RKO (cell line): ENCODE data around the gene AHDC1.
A peak's percentile ranks its signal among the peaks of the same experiment; 100 is the strongest.
"Not testable (repeated sequence)": the region's sequence is repeated elsewhere in the genome, so short reads cannot be mapped to it uniquely, and the experiment has no call there.

Experiments used
- DNase-seq: peaks from one replicate; pipeline ENCODE4 v3.0.0-alpha.2; 2016; ENCODE audit warnings: low spot score

AHDC1 gene

DNA sequence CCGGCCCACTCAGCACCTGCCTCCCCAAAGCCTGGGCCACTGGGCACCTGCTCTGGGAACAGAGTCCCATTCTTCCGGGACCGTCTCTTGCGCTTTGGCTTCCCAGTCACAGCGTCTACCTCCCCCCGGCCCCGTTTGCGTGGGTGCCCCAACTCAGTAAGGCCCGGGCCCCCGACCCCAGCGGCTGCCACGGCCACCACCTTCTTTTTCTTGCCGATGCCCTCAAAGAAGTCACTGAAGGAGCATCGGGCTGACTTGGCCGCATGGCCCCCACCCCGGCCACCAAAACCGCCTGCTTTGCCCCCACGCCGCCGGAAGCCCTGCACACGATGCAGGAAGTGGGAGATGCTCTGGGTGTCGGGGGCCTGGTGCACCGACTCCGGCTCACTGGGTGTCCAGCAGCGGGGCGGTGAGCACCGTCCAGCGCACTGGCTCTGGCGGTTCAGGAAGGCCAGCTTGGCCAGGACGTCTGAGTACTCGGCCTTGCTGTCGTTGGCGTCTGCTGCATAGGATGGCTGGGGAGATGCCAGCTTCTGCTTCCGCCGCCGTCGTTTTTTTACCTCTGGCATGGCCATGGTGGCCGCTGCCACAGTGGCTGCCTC is 54.0 kb downstream of the AHDC1 start:
- DNase-seq = no peak

DNA sequence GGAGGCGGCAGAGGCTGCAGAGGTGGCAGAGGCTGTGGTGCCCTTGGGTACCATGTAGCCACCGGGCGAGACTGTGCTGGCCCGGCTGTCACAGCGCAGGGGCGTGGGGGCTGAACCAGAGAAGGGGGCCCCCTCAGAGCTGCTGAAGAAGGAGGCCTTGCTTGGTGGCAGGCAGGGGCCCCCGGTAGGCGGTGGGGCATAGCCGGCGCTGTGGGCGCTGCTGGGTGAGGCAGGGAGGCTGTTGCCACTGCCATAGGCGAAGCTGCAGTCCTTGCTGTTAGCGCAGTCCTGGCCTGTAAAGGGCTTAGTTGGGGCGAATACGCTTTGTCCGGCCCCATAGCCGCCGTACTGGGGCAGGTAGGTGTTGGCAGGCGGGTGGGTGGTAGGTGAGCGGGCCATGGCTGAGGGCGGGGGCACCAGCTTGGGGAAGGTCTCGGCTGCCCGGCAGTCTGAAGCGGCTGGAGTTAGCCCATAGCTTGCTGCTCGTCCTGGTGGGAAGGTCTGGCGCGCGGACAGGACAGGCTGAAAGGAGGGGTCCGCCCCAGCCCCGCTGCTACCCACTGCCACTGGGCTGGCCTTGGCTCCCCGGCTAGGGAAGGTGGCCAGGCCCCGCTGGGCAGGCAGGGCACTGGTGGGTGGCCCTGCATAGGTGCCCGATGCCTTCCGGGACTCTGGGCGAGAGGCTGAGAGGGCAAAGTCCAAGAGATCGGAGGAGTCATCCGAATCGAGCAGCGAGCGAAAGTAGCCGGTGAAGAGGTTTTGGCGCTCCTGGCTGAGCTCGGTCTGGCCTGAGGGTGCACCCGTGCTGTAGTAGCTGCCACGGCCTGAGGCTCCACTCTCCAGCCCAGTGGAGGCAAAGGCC is 54.9 kb downstream of the AHDC1 start:
- DNase-seq = no peak

DNA sequence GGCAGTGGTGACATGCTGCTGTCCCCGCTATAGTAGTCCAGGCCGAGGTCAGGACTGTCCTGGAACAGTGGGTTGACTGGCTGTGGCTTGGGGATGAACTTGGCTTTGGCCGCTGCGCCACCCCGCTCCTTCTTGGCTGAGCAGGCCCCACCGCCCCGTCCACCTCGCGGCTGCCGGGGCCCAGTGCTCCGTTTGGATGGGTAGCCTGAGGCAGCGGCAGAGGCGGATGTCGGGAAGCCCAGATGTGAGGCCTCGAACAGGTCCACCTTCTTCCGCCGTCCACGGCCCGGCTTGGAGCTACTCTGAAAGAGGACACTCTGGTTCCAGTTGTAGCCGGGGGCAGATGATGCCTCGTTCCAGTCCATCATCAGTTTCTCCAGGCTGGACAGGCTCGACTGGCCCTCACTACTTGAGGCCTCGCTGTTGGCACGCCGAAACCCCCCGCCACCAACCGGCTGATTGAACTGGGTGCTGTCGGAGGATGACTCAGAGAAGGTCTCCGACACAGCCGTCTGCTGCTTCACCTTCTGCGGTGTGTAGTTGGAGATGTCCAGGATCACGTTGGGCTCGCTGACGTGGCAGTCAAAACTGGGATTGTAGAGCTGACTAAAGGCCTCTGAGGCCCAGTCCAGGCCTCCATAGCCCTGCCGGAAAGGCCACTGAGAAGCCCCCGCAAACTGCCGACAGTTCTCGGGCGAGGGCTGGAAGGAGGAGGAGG is 55.6 kb downstream of the AHDC1 start:
- no peak for DNase-seq

DNA sequence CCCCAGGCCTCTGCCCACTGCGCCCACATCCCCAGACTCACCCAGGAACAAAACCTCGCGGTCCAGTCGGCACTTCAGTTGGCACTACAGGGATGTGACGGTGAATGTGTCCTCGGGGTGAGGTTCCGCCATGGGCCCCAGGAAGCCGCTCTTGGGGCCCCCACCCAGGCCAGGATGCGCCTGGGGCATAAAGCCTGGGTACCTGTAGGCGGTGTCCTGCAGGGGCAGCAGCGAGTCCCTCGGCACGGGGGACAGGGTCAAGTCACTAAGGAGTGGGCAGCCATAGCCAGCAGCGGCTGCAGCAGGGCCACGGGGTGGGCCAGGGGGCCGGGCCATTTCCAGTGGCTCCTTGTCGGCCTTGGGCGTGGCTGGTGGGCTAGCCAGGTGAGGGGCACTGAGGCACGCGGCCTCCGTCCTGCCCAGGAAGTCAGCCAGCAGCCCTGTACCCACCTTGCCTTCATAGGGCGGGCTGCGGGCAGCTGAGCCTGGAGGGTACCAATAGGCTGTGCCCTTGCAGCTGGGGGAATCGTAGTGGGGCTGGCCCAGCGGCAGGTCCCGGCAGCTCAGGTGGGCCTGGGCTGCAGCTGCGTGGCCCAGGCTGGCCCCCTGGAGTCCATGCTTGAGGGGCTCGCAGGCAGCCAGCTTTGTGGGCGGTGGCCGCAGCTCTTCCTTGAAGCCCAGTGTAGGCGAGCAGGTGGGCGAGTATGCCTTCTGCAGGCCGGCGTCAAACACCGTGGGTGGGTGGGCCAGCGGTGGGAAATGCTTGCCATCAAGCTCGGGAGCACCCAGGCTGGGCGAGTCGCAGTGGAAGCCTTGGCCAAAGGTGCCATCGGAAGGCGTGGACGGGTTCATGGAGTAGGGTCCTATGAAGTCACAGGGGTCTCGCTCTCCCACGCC is 56.5 kb downstream of the AHDC1 start:
- no peak for DNase-seq

DNA sequence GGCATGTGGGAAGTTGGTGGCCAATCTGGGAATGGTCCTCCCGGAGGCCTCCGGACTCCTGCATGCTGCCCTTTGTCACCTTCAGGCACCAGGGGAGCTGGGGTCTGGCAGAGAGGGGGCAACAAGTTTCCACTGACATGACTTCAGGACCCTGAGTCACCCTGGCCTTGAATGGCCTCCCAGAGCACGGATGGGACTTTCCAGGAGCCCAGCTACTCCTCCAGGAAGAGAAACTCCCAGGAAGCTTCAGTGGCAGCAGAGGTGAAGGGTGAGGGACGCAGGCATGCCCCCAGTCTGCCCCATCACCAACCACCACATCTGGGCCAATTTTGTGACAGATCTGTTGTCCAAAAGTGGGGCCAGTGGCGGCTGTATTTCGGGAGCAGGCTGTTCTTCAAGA is 58.1 kb downstream of the AHDC1 start:
- DNase-seq = no peak

DNA sequence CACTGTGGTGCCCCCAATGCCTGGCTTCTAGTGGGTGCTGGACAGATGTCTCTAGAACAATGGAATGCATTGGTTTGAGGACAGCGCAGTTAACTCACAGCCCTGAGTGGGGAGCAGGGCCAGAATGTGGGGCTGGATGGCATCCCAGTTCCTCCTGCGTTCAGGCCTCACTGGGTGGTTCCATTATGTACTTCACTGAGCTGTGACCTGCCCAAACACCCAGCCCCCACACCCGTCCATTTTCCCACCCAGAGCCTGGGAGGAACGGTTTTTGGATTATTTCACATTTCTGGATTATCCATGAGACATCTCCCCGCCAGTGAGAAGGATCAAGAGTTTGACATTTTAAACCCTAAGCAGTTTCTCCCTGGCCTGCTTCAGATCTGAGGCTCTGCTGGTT is 58.7 kb downstream of the AHDC1 start:
- no peak for DNase-seq

DNA sequence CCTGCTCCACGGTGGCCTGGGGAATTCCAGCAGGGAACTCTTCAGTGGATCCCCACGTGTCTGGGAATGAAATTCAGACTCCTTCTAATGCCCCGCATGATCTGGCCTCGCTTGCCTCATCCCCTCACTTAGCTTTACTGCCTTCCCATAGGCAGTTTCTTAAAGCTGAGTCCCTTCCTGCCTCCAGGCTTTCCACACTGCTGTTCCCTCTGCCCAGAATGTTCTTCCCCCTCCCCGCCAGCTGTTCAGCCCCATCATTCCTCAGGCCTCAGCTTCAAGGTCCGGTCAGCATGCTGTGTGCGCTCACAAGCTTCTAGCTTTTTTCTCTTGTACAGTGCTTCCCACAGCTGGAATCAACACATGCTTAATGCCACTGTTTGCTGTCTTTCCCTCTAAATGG is 59.1 kb downstream of the AHDC1 start:
- DNase-seq = no peak

DNA sequence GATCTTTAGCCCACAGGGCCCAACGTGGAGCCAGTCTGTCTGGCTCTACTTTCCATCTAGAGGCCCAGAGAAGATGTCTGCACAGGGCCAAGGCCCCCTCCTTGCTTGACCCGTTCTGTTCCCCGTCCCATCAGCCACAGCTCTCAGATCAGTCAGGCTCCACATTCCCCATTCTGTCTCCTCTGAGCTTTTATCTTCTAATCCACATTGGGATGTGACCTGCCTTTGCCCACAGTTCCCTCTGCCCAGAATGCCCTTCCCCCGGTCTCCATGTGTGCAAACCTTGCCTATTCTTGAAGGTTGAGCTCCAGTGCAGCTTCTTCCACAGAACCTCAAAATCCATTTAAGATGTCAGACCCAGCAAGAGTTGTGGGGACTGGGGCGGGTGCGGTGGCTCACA is 60.7 kb downstream of the AHDC1 start:
- no peak for DNase-seq

DNA sequence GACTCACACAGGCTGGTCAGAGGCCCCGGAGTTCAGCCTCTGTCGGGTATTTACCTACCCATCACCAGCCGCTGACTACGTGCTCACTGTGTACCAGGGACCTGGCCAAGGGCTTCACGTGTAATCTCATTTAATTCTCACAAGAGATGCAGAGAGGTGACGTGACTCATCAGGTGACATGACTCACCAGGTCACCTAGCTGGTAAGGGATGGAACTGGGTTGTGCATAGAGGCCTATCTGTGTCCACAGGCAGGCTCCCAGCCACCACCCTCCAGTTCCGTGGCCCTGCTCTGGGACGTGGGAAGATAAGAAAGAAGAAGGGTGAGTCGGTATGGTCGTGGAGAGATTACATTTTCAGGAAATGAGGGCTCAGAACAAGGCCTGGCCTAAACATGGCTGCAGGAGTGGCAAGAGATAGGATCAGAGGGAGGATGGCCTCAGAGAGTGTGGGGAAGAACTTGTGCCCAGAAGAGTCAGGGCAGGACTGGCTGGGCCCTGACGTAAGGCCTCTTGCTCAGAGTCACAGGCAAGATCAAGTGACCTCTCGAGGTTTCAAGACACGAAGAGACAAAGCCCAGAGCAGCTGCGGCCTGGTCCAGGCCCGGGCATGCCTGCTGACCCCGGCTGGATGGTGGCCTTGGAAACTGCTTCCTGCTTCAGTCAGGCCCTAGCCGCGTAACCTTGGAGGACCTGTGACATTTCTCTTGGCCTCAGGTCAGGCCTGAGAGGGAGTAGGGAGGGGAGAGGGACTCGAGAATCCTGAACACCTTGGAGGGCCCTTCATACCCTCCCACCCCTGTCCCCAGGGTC is 61.3 kb downstream of the AHDC1 start:
- DNase-seq = no peak

DNA sequence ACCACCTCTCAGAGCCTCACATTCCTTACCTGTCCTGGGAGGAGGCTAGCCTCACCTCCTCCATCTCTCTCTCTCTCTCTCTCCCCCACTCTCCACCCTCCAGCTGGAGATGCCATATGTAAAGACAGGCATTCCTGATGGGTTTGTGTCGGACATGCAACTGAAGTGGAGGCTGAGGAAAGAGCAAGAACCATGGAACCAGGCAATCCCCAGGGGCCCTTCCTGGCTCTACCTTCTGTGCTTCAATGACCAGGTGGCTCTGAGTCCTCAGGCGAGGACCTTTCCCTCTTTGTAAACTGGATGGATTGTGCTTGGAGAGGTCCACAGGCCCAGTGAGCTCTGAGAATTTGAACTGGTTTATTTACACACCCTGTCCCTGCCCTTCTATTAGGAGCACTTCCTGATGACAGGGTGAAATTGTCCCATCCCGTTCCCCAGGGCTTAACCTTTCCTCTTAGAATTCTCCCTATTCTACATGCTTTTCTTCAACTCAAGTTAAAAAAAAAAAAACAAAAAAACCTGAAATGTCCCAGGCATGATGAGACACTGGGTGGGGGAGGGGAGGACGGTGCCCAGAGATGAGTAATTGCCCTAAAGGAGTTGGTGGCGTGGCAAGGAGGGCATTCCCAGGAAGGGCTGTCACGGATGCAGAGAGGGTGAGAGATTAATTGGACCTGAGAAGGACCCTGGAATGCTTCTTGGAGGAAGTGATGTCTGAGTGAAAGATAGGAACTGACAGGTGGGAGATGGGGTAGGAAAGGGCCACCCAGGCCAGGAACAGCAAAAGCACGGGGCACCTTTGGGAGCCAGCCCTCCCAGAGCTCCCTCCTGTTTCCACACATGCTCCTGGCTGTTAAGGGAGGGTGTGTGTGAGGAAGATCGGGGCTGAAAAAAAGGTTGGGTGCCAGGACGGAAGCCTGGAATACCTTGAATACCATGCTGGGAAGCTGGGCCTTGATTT is 63.8 kb downstream of the AHDC1 start:
- DNase-seq = peak; percentile 57

DNA sequence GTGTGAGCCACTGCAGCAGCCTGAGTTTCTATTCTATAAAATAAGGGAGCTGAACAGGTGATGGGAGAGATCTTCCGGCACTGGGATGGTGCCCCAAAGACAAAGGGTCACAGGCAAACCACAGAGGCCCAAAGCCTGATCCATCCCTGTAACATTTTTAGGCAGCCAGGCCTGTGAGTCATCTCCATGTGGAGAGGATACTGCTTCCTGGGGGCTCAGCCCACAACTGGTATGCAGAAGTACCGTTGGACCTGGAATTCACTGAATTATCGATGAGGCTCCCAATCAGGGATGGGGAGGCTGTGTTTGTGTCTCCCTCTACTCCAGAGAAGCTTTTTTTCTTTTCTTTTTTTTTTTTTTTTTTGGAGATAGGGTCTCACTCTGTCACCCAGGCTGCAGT is 65.2 kb downstream of the AHDC1 start:
- DNase-seq = peak; percentile 15

DNA sequence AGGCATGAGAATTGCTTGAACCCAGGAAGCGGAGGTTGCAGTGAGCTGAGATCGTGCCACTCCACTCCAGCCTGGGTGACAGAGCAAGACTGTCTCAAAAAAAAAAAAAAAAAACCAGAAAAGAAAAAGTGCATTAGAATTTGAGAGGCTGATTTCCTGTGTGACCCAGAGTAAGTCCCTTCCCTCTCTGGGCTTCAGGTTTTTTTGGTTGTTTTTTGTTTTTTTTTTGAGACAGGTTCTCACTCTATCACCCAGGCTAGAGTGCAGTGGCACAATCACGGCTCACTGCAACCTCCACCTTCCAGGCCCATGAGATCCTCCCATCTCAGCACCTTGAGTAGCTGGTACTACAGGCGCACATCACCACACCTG is 65.7 kb downstream of the AHDC1 start:
- not testable (repeated sequence) for DNase-seq

DNA sequence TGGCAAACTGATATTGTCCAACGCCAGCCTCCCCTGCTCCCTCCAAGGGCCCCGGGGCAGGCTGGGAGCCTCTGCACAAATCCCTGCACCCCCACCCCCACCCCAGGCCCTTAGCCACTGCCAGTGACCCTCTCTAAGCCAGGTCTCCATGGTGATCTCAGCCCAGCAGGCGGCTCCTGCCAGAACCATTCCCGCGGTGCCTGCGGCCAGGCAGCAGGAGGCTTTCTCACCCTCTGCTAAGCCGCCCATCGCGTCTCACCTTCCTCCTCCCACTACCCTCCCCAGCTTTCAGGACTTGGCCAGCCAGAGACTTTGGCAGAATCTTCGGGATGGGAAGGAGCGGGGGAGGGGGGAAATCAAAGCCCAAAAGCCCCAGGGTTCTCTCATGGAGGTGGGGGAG is 67.2 kb downstream of the AHDC1 start:
- DNase-seq = no peak

DNA sequence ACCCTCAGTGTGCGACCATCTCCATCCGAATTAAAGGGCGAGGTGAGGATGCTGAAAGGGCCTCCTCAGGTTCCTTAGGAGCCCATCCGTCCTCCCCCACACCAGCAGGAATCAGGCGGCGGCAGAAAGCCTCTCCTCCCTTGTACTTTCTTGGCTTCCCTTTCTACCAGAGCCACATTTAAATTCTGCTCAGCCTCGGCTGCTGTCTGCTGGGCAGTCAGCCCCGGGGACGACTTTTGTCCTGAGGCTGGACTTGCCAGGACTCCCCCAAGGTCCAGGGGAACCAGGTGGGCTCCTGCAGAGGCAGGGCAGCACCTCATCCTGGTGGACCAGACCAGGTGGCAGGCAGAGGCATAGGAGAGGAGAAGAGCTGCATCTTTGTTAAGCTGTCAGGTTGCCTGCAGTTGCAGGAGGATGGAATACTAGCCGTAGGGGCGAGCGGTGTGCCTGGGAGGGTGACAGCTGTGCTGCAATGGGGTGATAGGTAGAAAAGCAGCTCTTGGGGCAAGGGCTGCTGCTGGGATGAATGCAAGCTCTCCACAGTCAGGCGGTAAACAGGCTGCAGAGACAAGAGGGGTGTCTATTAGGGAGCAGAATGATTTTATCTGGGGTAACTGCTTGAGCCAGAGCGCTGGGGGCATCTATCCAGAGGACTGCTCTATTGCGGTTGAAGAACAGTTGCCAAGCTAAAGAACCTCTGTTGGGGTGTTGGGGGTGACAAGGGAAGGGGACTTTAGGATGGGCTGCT is 67.8 kb downstream of the AHDC1 start:
- no peak for DNase-seq

DNA sequence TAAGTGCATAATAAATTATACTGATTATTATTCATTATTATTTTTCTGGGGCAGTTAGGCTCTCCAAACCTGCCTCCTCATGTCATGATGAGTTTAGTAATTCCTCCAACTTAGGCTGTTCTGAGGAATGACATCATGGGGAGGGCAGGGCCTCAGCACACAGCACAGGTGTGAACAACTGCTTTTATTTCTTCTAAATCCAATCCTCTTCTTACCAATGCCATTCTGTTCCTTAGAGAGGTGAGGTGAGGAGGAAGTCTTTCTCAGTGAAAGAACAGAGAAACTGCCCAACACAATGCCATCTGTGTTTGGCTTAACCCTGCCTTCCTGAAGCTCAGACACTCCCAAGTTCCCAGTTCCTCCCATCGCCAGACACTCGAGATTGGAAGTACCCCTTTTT is 68.6 kb downstream of the AHDC1 start:
- DNase-seq = no peak

DNA sequence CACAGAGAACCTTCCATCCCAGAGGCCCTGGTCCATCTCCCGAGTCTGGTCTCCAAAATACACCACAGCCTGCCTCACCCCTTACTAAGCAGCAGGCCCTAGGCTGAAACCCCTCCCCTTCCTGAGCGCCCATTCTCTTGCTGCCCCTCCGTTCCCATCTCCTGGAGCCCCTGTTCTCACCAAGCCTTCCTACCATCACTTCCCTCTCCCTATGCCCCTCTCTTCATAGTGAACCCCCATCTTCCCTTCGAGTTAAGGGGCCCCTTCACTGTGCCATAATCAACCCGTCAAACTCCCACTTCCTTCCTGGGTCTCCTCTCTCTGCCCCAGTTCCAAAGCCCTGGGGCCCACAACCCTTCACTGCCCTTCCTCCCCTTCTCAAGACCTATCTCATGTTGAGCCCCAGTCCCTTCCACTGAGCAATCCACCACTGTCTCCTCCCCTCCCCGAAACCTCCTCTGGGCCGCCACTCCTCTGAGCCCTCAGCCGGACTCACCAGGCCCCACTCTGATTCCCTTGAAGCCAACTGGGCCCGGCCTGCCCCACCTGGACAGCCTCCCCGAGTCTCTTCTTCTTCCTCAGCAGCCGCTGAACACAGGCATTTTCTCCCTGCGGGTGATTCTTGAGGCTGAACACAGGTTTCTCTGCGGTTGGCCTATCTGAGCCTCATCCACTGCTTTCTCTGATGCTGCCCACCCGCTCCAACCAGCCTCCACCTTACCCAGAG is 71.8 kb downstream of the AHDC1 start:
- no peak for DNase-seq

DNA sequence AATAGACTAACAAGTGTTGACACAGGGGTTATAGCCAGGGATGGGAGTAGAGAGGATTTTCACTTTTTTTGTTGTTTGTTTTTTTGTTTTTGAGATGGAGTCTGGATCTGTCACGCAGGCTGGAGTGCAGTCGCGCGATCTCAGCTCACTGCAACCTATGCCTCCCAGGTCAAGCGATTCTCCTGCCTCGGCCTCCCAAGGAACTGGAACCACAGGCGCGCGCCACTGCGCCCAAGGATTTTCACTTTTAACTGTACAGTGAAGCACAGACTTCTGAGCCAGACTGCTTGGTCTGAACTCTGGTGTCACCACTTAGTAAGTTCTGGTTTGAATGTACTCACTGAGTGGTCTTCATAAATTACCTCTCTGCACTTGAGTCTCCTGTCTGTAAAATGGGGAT is 73.8 kb downstream of the AHDC1 start:
- no peak for DNase-seq

DNA sequence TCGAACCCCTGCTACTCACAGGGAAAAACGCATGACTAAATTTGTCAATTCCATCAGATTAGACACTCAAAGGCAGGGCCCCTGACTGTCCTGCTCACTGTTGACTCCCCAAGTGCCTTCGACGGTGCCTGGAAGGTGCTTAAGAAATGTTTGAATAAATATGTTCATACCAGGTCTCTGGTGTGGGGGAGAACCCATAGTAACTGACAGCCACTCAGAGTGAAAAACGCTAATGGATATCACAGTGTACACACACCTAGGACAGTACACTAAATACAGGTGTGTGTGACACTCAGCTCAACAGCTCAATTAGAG is 74.3 kb downstream of the AHDC1 start:
- DNase-seq = no peak
